Stimulated activated naive CD8-positive, alpha-beta T cell treated with anti-CD3 and anti-CD28 coated beads, Interleukin-15, Interleukin-2, amounts not matched to agents 100 U/mL and 50 U/mL, for 24 hours (primary cell): ENCODE data around the gene KLHDC7B.

Source experiments
- ATAC-seq: fragments of 150-1000 bp; cut with Tn5 transposase; one replicate; pipeline ENCODE4 v1.10.0; 2021
- DNase-seq: peaks from one replicate; pipeline ENCODE4 v3.0.0; 2021

The KLHDC7B gene

DNA sequence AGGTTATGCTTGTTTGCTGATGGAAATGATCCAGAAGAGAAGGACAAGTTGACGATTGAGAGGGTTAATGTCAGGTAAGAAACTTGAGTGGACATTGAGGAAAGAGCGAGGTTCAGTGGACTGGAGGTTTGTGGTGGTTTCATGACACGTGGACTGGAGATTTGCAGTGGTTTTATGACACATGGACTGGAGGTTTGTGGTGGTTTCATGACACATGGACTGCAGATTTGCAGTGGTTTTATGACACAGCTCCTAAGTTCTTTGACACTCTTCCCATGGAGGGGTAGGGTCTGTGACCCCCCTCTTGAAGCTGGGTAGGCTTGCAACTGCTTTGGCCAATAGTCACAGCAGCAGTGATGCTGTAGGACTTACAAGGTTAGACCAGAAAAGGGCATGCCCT is 49.5 kb downstream of the KLHDC7B start:
- no peak for ATAC-seq
- no peak for DNase-seq

DNA sequence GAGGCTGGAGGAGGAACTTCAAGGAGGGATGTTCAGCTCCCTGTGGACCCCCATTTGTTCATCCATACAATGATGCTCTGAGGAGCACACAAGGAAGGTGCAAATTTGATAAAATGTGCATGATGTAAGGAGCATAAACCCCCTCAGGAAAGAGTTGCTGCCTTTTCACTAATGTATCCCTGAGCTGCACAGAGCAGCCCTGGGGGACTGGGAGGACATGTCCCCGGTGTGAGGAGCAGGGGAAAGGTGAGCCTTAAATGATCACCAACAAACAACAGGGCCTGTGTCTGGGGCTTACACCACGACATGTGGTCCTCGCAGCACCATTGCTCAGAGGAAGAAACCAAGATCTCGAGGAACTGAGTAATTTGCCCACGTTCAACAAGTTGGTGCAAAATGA is 51.4 kb downstream of the KLHDC7B start:
- DNase-seq = no peak
- ATAC-seq = no peak

GRCh38 chr22:50599816-50600455 is 54.2 kb downstream of the KLHDC7B start:
- DNase-seq (peak; percentile 76), ATAC-seq (peak; percentile 38)

DNA sequence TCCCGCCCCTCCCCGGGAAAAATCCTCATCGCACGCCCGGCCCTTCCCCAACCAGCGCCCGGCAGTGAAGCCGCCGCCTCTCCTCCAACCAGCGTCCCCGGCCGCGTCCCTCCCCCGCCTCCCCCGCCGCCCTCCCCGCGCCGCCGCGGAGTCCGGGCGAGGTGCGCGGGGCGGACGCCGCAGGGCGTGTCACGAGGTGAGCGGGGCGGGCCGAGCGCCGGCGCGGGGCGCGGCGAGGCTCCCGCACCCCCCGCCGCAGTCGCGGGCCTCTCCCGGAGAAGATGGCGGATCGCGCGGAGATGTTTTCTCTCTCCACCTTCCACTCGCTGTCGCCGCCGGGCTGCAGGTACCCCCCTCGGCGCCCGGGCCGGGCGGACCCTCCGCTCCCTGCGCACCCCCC is 54.8 kb downstream of the KLHDC7B start, which contains the start of gene MAPK8IP2:
TSS of gene MAPK8IP2 (plus strand) at position 256 of the 400 bp plus-strand sequence. CDS start at position 282, 26 bp downstream.
- DNase-seq = no peak

More for the DNA sequence above, 54.8 kb downstream of the KLHDC7B start, which contains the start of gene MAPK8IP2:
- no peak for ATAC-seq
